Colonic mucosa (tissue), 4 donors: Measurements from ENCODE around the gene GRK5. TPM values are rescaled to one million over a fixed set of nuclear protein-coding genes. Genes with fewer than 3 reads are reported as not detected.

Experiments used
- DNase-seq: peaks from one replicate; pipeline ENCODE4 v3.0.0-alpha.2; 2020
- H3K27ac ChIP-seq: fragments of 200-600 bp; one replicate; pipeline ENCODE4 v1.8.0; 2021
- H3K27me3 ChIP-seq: fragments of 200-600 bp; one replicate; pipeline ENCODE4 v1.8.0; 2021
- H3K36me3 ChIP-seq: fragments of 200-600 bp; one replicate; pipeline ENCODE4 v1.8.0; 2021
- H3K4me1 ChIP-seq: fragments of 200-600 bp; one replicate; pipeline ENCODE4 v1.8.0; 2021; ENCODE audit warnings: mild to moderate bottlenecking
- H3K4me3 ChIP-seq: fragments of 200-600 bp; one replicate; pipeline ENCODE4 v1.8.0; 2021
- H3K9ac ChIP-seq, 2 donors: one replicate each; pipeline ENCODE4 v1.7.0; 2013; ENCODE audit warnings: control low read depth in 2 of 2, low read depth in 2 of 2, low read length in 2 of 2
- H3K9me3 ChIP-seq: fragments of 200-600 bp; one replicate; pipeline ENCODE4 v1.8.0; 2021
- CTCF ChIP-seq: fragments of 200-600 bp; IDR thresholded peaks from one replicate; pipeline ENCODE4 v1.8.0; 2022; ENCODE audit warnings: antibody characterized with exemption, mild to moderate bottlenecking
- intact Hi-C: fragments of 100-400 bp; cut with DNase I; formaldehyde crosslinking; loops from one replicate; pipeline ENCODE4 v1.14.1; 2022
- total RNA-seq, 2 donors: library from RNA; stranded (reverse); fragmentation: NEBNext Ultra II Directional in 1 of 2; extraction: Animal tissue kit (Norgen Biotek cat#: 25700) in 1 of 2; gene quantifications; one replicate each; pipeline ENCODE4 v1.2.1, GENCODE V29; 2021
- donor health status: healthy.
- donor health status: DM: no; HTN: no; CAD: no.
- donor health status: DM: no; HTN: no; CAD: no.

GRK5 gene
- total RNA-seq, 2 donors from 2014 or later, result 4.6 to 12.7 TPM

- Histone ChIP-seq H3K27me3 (no peaks in the 10 kb centered on the region), H3K36me3 (no peaks in the 10 kb centered on the region), H3K9ac (no peak overlapping the region), H3K9me3 (no peaks in the 10 kb centered on the region), H3K4me1 (no peaks in the 10 kb centered on the region), H3K27ac (no peak overlapping the region), H3K4me3 (no peak overlapping the region)
- no peak for DNase-seq
- no peak for TF ChIP-seq CTCF
- intact Hi-C loops, result no loop called here
These were observed 138.9 kb downstream of the GRK5 start for GRCh38 chr10:119346095-119346832.

- H3K36me3 ChIP-seq, result no peaks in the 10 kb centered on the region
- TF ChIP-seq CTCF, result no peak
- no peak overlapping the region for H3K9ac ChIP-seq
- no peak for DNase-seq
- intact Hi-C loops, result no loop called here
- H3K9me3 ChIP-seq, result no peaks in the 10 kb centered on the region
- H3K27me3 ChIP-seq, result no peaks in the 10 kb centered on the region
- H3K4me3 ChIP-seq, result no peak overlapping the region
- no peaks in the 10 kb centered on the region for H3K4me1 ChIP-seq
- H3K27ac ChIP-seq, result no peak overlapping the region
These were observed 140.0 kb downstream of the GRK5 start for GRCh38 chr10:119347181-119347974.

- no peak overlapping the region for H3K27ac ChIP-seq
- no peaks in the 10 kb centered on the region for H3K36me3 ChIP-seq
- H3K9me3 ChIP-seq, result no peaks in the 10 kb centered on the region
- intact Hi-C loops, result no loop called here
- no peaks in the 10 kb centered on the region for H3K4me1 ChIP-seq
- no peaks in the 10 kb centered on the region for H3K27me3 ChIP-seq
- H3K9ac ChIP-seq, result no peak overlapping the region
- TF ChIP-seq CTCF, result no peak
- no peak for DNase-seq
- no peak overlapping the region for H3K4me3 ChIP-seq
These were observed 140.7 kb downstream of the GRK5 start for GRCh38 chr10:119348106-119348505.

GRCh38 chr10:119348516-119349240, 141.3 kb downstream of the GRK5 start:
- H3K9ac ChIP-seq, result no peak overlapping the region
- intact Hi-C loops, result no loop called here
- H3K36me3 ChIP-seq, result no peaks in the 10 kb centered on the region
- H3K27ac ChIP-seq, result no peak overlapping the region
- no peaks in the 10 kb centered on the region for H3K4me1 ChIP-seq
- no peaks in the 10 kb centered on the region for H3K9me3 ChIP-seq
- H3K4me3 ChIP-seq, result no peak overlapping the region
- H3K27me3 ChIP-seq, result no peaks in the 10 kb centered on the region
- no peak for TF ChIP-seq CTCF
- DNase-seq, result no peak

GRCh38 chr10:119349341-119349740, 142.0 kb downstream of the GRK5 start:
- Histone ChIP-seq H3K9me3 (no peaks in the 10 kb centered on the region), H3K27ac (no peak overlapping the region), H3K4me1 (no peaks in the 10 kb centered on the region), H3K27me3 (no peaks in the 10 kb centered on the region), H3K9ac (no peak overlapping the region), H3K36me3 (no peaks in the 10 kb centered on the region), H3K4me3 (no peak overlapping the region)
- no peak for TF ChIP-seq CTCF
- intact Hi-C loops, result no loop called here
- no peak for DNase-seq
